ENCODE data around the gene EML6.

EML6 gene

DNA sequence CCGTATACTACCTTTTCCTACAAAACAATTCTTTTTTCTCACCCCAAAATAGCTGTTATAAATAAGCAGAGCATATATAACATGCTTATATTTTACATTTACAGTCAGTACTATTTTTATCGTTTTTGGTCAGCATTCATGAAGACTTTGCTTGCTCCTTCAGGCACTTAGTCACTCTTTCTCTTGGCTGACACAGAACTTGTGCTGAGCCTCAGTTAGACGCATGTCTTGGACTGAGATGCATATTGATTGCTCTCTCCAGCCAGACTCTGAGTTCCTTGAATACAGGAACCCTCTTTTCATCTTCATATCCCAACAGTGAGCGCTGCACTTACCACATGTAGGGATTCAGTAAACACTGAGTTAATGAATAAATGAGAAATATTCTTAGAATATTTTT lies 168.4 kb downstream of the EML6 start:
- no peak for DNase-seq

DNA sequence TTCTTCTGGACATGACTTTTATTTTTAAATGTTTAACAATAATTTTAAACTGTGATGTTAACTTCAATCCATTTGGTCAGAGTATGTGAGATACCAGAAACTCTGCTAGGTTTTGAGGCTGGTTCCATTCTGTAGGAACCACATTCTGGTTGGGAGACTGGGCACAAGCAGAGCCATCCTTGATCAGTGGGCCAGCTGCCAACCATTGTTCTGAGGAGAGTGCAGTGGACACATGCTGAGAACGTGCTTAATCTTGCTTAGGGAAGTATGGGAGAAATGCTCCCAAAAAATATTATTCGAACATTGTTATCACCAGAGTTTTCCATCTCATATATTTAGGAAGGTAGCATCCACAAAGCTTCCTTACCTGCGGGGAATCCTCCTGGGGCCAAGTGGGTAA lies 171.0 kb downstream of the EML6 start:
- no peak for DNase-seq

DNA sequence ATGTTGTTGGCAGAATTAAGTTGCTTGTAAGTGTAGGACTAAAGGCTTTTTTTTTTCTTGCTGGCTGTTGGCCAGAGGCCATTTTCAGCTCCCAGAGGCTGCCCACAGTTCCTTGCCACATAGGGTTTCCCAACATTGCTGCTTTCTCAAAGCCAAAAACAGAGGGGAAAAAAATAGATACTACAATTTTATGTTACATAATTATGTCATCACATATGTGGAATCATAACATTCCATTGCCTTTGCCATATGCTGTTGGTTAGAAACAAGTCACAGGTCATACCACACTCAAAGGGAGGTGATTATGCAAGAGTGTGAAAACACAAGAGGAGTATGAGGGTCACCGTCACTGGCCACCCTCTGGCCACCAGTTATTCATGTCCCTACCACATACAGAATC lies 172.3 kb downstream of the EML6 start:
- no peak for DNase-seq

DNA sequence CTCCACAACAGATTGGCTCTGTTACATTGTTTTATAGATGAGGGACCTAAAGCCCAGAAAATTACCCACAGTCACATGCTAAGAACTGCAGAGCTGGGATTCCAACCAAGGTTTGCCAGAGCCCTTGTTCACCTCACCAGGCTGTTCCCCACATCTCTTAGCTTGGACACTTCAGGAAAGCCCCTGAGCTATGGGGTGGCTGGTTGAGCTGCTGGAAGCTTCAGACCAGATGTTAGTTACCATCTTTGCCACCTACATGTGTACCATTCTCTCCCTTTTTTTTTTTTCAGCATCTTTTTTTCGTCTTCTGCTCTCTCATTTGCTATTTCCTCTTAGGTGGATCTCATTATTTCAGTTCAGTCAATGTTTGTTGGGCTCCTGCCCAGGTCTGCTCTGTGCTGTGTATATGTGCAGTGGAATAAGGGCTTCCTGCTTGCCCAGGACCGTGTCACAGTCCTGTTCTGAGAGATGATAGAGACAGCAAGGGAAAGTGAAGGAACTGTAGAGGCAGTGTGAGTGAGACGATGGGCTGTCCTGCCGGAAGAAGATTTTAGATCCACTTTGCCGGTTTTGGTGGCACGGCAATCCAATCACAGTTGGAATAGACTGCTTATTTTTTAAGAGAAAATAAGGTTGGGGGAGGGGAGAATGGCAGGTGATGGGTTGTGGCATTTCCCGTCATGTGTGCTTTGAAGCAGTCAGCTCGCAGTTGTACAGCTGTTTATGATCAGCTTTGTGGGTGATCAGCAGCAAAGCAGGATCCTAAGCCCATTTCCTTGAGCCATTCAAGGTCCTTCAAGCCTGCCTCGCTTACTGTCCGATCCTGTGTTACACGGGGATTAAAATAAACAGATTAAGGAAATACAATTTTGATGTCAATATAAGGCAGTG lies 174.2 kb downstream of the EML6 start:
- no peak for DNase-seq

DNA sequence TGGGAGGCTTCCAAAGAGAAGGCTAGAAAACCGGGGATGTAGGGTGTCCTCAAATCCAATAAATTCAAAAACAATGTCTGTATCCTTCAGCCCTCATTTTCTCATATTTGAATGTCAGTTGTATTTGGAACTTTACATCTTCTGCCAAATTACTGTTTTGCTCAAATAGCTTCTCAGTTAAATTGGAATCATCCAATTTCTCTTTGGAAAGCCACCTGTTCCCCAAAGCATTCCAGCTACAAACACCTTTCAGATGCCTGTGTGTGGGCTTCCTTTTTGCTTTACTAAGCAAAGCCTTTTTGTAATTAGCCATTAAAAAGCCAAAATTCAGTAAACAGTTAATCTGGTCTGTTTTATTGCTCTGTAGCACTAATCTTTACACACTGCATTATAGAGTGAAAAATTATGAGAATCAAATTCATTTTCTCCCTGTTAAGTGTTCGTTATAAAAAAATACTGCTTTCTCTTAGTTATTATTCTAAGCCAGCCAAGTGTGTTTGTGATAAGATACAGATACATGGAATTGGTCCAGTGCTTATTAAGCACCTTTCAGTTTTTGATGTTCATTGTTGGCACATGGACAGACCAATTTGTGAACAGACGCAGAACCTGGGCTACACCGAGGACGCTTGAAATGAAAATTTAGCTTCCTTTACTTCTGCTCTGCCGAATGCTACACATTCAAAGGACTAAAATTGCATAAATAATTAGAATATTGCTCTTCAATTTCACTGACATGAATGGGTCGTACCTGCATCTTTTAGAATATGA lies 175.2 kb downstream of the EML6 start:
- no peak for DNase-seq

DNA sequence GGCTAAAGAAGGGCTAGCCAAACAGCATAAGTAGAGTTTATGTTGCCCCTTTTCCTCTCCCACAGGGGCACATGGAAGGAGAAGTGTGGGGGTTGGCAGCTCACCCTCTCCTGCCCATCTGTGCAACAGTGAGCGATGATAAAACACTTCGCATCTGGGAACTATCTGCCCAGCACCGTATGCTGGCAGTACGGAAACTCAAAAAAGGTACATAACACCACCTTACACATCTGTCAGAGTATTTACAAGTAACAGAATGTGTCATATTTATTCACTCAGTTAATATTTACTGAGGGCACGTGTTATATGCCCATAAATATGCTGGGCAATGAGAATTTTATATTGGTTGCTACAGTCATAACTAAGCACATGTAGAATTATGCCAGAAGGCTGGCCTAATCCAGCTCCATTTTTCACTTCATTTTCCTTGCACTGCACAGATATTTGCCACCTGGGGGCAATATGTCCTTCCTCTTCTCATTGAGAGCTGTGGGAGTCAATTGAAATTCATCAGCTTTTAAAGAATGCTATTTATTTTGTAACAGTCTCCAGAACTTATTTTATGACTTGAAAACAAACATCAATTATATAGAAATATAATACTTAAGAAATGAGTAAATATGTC lies 176.2 kb downstream of the EML6 start:
- peak in 1 of 2 experiments; percentile 58 for DNase-seq

DNA sequence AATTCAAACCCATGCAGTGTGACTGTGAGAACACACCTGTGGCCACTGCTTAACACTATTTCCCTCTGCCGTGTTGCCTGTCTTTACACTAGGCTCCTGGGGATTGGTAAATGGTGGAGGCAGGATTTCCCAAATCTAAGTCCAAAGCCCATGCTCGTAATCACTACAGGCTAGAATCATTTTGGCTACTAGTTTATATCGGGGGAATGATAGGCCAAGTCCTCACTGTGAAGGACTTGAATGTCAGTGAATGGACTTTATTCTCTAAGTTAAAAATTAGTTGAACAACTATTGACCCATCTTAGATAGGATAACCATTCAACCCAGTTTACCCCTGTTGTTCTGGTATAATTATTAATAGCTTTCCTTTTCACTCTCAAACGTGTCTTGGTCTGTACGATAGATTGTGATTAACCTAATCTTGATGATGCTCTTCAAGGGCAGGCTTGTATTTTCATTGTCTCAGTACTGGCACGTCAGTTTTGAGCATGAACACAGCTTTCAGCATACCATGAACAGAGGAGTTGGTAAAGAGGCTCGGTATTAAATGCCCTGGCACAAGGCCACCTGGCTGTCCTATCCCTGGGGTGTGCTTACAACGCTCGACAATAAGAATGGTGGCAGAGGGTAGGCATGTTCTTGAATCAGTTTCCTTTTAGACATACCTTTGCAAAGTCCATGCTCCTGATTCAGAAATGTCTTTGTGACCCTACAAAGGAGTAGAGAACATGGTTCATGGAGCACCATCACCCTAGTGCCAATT lies 177.9 kb downstream of the EML6 start:
- no peak for DNase-seq

DNA sequence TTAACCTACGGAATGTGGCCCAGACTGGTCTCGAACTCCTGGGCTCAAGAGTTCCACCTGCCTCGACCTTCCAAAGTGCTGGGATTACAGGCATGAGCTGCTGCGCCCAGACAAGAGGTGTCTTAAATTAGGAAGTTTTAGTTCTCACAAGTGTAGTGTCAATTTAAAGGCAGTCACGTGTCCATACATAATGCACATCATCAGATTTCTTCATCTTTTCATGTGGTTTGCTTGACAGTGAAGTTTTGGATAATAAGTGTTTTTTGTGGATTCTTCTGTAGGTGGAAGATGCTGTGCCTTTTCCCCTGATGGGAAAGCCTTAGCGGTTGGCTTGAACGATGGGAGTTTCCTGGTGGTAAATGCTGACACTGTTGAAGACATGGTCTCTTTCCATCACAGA lies 179.3 kb downstream of the EML6 start:
- no peak for DNase-seq

DNA sequence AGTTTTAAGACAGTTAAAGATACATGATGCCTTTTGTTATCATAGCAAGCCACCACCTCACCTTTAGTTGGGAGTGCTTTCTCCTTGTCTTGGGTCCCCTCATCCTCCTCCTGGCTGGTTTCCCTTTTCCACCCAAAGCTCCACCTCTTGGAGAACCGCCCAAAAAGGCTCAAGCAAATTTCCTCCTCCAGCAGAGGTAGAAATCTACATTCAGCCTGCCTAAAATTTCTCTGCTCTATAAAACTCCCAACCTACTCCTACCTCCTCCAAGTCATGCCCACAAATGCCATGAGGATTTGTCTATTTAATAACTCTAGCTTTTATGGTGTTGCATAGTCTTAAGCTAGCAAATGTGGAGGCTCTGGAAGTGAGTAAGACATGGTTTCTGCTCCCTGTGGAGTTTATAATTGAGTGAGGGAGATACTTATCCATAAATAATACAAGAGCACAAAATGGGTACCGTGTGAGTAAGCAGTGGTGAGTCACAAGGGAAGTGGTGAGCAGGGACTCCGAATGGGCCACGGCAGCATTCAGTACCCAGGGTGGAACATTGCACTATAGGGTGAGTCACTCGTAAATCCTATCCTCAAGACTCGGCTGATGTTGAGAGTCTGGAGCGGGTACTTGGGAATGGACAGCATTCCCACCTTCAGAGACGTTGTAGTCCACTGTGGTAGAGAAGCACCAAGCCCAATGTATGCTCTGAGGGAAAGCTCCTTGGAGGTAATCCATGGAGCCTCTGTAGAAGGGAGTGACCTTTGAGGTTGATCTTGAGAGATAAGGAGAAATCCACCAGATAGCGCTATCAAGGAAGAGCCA lies 180.5 kb downstream of the EML6 start:
- DNase-seq: no peak

DNA sequence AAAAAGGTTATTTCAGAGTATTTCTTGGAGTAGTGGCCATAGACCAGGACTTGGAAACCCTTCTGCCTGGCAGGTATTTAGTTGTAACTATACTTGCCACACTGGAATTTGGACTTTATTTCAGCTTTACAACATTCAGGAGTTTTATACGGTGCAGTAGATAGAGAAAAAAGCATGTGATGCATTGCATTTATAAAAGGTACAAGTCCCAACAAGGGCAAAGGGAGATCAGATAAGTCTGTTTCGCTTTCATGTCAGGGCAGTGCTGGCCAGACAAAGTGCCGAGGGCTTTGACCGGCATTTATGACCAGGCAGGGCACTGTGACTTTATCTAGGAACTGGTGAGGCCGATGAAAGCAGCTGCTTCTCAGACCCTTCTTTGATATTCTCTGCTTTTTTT lies 181.4 kb downstream of the EML6 start:
- no peak for DNase-seq

DNA sequence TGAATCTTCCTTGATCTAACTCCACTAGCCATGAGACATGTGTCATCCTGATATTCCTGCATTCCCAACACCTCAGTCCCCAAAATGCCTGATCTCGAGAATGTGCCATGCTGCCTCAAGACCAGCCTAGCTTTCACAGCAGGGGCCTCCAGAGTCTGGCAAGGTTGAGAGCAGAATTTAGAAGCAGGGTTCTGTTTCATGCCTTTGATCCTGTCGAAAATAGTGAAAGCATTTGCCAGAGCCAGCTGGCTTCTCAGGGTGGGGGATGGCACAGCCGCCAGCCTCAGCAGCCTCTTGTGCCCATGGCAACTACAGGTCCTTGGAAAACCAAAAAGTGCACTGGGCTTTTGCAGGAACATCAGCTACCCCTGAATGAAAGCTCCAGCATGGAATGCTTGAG lies 183.3 kb downstream of the EML6 start:
- DNase-seq: no peak

DNA sequence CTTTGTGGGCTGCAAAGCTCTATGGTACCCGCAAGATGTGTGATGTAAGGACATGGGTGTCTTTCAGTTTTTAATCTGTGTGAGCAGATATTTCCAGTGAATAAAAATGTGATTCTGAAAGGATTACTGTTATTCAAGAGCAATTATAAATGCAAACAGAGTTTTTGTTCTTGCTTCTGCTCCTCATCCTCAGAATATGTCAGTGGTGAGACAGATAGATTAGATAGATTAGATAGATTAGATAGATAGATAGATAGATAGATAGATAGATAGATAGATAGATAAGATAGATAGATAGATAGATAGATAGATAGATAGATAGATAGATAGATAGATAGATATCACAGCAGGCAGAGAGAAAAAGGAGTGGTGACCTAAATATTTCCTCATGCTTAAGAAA lies 184.2 kb downstream of the EML6 start:
- DNase-seq: no peak

DNA sequence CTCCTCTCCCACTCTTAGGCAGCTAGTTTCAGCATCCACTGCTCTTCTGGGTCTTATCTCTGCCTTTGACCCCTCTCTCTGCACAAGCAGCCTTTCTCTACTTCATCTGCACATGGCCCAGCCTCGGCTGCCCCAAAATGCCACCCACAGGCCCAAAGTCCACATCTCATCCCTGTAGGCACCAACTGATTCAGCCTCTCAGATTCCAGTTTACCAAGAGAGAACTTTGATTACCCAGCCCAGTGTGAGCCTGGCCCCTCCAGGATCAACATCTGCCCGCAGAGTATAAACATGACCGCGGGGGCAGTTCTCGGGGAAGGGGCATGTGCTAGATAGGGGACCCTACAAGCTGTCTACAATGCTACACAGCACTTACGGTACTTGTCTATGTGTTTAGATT lies 185.1 kb downstream of the EML6 start:
- no peak for DNase-seq

DNA sequence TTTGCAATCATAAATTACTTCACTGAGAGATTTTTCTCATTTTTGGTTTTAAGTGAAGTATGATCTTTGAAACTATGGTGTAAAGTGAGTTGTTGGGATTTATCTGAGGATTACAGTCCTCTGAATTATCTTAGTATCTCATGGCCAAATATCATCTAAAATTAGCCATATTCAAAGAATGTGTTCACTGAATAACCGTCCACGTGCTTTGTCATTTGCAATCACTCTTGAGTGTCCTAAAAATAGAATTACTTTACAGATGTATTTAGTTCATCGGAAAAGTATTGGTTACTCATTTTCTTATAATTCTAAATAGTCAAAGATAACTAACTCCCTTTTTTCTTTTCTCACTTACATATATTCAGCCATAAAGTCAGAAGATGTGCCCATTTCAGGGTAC lies 185.5 kb downstream of the EML6 start:
- DNase-seq: no peak

DNA sequence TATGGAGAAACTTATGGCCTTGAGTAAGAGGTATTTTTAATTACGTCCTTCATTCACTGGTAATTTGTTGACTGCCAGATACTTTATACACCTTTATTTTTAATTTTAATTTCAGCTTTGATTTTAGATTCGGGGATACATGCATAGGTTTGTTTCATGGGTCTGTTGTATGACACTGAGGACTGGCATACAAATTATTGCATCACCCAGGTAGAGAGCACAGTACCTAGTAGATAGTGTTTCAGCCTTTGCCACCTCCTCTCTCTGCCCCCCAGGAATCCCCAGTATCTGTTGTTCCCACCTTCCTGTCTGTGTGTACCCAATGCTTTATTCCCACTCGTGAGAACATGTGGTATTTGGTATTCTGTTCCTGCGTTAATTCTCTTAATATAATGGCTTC lies 188.8 kb downstream of the EML6 start:
- no peak for DNase-seq

DNA sequence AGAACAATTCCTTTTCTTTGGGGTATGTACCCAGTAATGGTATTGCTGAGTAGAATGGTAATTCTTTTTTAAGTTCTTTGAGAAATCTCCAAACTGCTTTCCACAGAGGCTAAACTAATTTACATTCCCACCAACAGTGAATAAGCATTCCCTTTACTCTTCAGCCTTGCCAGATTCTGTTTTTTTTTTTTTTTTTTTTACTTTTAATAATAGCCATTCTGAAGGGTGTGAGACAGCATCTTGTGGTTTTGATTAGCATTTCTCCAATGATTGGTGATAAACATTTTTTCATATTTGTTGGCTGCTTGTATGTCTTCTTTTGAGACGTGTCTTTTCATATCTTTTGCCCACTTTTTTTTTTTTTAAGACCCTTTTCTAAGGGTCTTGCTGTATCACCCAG lies 189.4 kb downstream of the EML6 start:
- no peak for DNase-seq

DNA sequence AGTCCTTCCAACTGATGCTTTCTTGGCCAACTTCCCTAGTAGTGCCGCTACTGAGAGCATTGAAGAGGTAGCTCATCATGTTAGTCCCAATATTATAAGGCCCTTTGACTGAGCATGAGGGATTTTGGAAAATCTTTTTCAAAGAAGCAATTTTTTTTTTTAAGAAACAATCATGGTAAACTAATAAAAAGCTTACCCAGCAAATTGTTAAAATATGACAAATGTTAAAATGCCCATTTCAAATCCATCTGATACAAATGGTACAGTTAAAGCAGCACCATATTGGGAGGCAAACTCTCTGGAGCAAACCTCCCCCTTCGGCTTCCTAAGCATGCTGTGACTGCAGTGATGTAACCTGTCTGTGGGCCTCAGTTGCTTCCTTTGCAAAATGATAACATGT lies 191.2 kb downstream of the EML6 start:
- no peak for DNase-seq

DNA sequence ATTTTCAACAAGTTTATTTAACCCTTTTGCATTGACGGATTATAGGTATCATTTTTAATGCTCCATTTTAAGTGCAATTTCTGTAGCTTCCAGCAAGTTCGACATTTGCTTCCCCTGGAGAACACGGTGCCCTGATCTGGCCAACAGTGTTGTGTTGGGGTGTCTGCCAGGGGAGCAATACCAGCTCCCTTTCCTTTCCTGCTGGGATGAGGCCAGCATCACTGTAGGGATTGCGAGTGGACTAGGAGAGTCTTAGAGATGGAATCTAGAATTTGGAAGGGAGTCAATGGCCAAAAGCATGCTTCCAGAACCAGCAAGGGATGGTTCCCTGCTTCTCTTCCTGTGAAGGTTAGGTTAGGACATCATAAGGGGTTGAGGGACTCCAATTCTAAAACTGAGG lies 191.6 kb downstream of the EML6 start:
- no peak for DNase-seq

DNA sequence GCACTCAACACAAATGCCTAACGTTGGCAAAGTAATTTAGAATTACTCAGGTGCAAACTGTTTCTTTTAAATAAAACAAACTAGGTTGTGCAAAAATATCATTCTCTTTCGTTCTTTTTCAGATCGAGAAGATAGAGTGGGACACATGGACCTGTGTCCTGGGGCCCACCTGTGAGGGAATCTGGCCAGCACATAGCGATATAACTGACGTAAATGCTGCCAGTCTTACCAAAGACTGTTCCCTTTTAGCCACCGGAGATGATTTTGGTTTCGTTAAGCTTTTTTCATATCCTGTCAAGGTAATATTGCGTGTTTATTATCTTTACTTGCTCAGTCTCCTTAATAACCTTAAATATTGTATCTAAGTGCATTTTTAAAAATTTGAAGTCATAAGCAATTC lies 193.2 kb downstream of the EML6 start:
- no peak for DNase-seq

DNA sequence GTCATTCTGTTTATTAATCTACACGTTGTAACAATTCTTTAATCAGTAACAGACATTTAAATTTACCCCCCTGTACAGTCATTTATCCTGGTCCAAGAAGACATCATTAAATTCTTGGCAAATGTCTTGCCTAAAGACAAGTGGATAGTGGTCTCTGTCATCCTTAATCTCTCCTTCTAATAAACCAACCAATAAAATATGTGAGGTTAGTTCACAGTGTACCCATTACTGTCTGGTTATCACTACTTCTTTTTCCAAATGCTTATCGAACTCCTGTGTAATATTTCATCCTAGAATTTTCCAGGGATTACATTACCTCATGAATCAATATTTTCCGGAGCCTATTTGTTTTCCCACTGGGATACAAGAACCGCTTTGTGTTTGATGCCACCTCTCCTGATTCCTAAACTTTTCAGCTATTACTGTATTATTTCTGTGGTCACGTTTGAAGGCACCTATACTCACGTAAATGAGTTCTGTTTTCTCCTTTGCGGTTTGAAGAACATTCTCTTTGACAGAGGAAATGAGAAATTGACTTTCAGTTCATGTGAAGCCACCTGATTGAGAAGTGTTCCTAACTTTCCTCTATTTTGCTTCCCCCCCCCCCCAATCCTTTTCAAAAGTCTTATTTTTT lies 195.3 kb downstream of the EML6 start:
- no peak for DNase-seq

DNA sequence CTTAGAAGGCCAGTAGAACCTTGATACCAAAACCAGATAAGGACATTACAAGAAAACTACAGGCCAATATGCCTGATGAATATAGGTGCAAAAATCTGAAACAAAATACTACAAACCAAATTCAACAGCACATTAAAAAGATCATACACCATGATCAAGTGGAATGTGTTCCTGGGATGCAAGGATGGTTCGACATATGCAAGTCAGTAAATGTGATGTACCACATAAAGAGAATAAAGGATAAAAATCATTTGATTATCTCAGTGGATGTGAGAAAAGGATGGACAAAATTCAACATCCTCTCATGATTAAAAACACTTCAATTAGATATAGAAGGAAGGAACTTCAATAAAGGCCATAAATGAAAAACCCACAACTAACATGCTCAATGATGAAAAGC lies 197.2 kb downstream of the EML6 start:
- no peak for DNase-seq

DNA sequence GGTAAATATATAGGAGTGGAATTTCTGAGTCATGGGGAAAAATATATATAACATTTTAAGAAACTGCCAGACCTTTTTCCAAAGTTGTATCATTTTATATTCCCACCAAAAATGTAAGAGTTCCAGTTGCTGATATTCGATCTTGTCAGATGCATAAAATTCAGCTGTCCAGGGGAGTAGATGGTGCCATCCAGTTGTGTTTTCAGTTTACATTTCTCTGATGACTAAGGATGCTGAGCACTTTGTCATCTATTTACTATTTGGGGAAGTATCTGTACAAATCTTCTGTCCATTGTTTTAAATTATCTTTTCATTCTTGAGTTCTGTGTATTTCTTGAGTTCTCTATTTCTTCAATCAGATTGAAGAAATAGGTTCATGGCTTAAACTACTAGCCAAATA lies 200.7 kb downstream of the EML6 start:
- no peak for DNase-seq
